ELR (cell line): ENCODE measurements around the gene ALG14.
"Not testable (repeated sequence)": the region's sequence is repeated elsewhere in the genome, so short reads cannot be mapped to it uniquely, and the experiment has no call there.

ENCODE experiments used
- DNase-seq: peaks from one replicate; pipeline ENCODE4 v3.0.0-alpha.2; 2015; ENCODE audit warnings: low read depth

Gene ALG14, protein sequence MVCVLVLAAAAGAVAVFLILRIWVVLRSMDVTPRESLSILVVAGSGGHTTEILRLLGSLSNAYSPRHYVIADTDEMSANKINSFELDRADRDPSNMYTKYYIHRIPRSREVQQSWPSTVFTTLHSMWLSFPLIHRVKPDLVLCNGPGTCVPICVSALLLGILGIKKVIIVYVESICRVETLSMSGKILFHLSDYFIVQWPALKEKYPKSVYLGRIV

DNA sequence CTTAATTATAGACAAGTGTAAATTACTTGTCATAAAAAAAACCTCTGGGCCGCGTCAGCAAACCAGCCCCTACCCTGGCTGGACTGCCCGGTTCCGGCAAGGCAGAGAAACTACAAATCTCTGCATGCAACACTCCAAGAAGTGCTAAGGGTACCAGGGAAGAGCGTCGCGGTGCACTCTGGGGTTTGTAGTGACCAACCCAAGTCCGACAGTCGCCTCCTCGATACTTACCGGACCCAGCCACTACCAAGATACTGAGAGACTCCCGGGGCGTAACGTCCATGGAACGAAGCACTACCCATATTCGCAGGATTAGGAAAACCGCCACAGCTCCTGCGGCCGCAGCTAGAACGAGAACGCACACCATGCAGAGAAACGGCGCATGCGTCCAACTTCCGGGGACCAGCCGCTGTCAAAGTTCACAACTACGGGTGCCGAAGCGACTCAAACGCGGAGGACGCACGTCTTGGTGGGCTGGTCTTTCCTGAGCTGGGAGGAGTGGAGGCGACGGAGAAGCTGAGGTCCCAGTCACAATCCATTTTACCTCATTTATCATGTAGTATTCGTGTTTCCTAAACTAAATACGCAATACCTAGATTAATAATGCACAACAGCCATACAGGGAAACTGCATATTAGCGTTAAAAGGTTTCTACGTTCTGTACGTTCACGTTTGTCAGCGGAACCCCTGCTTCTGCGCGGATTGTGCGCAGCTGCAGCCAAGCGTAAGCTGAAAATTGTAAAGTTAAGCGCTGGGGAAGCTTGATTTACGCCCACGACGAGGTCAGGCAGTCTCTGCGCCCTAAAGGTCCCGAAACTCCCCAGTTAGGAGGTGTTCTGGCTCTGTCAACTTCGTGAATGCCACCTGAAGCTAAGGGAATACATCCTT lies at the start of gene ALG14:
ALG14 (minus strand) TSS at position 420 of the 888 bp plus-strand sequence; CDS start at position 367, 53 bp downstream.
- DNase-seq, result peak; percentile 96

DNA sequence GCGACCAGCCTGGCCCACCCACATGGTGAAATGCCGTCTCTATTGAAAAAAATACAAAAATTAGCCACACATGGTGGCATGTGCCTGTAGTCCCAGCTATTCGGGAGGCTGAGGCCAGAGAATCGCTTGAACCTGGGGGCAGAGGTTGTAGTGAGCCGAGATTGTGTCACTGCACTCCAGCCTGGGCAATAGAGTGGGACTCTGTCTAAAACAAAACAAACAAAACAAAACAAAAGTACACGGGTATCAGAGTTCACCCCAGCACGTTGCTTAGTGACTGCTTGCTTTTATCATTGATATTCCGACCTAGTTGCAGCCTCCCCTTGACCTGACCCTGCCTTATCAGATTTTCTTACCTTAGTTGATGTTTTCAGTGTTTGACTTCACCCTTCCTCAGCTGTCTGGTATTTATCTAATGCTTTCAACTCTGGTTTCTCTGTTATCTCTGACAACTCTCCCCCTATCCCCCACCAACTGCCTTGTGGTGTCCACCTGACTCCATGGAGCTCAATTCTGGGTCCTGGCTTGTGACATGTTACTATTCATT lies 49.5 kb upstream of the ALG14 start:
- DNase-seq, result no peak

DNA sequence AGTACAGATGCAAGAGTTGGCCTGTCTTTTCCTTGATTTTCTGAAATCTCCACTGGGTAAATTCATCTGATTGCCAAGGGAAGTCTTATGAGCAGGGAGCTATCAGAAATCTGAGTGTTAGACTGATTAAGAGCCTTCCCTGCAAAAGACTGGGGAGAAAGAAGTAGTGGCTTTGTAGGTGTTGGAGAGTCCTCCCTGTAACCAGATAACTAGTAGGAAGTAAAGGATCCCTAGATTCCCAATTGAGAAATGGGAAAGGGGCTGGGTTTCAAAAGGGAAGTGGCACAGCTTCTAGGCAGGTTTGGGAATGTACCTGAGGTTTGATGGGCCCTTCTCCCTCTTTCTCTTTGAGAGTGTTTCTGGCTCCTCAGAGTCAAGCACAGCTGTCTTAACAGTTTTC lies 46.5 kb upstream of the ALG14 start:
- DNase-seq, result no peak

DNA sequence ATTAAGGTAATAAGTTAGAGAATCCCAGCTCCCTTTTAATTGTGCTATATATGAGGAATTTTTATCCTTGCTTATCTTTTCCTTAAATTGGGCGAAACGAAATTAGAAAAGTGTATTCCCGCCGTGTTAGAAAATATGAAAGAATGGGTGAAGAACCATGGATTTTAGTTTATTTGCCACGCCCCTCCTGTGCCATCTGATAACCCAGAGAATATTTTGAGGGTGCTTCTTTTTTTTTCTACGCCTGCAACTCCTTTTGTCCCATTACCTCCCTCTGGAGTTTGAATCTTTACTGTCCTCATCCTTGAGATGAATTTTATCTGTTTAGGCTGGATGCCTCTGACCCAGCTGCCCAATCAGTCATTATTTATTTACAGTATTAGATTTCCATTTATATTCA lies 46.0 kb upstream of the ALG14 start:
- DNase-seq, result no peak

DNA sequence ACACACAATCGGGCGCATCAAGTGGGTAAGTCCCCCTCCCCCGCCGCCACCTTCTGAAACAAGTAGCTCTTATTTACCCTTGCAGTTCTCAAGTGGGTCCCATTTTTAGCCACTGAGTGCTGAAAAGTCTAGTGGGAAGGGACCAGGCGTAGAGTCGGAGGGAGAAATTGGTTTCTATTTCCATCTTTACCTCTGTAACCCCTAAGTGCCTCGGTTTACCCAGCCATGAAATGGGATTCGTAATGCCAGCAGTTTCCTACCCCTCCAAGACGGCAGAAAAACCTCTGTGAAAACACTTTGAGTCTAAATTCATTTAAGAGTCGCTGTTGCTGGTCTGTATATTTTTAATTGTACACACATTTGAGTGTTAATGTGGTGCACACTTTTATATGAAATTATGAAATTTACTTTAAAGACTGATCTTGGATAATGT lies 45.3 kb upstream of the ALG14 start:
- no peak for DNase-seq

DNA sequence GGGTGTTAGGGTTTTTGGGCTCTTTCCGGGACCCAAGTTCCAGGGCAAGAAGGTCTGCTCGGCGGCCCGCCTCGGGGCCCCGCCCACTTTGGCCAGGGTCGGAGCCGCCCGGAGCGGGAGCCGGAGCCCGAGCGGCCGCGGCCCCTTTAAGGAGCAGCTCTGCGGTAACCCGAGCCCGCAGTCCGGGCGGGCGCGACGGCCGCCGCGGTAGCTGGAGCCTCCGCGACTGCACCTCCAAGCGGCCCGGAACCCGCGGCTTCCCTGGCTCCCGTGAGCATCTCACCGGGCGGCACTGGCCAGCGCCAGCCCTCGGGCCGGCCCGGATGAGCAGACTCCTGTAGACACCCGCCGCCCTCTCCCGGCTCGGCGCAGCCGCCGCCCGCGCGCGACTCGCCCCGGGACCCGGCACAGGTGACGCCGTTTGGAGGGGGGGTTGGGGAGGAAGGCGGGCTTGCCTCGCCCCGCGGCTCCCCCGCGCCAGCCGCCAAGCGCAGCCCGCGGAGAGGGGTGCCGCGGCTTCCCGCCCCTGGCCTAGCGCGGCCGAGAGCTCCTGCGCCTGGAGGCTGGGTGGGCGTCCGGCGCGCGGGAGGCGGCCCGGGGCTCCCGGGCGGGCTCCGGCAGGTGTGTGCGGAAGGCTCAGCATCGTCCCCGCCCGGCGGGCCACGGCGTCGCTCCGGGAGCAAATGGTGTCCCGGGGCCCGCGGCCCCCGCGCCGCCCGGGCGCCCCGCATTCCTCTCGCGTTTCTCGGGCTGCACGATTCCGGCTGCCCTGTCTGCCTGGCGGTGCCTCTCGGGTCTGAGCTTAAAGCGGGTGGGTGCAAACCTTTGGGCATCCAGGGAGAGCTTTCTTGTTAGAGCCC lies 44.7 kb upstream of the ALG14 start, which contains the start of gene TLCD4:
TLCD4 (plus strand) TSS at position 149 of the 860 bp plus-strand sequence. CDS start 26,547 bp downstream, outside the sequence.
- DNase-seq, result peak; percentile 60

DNA sequence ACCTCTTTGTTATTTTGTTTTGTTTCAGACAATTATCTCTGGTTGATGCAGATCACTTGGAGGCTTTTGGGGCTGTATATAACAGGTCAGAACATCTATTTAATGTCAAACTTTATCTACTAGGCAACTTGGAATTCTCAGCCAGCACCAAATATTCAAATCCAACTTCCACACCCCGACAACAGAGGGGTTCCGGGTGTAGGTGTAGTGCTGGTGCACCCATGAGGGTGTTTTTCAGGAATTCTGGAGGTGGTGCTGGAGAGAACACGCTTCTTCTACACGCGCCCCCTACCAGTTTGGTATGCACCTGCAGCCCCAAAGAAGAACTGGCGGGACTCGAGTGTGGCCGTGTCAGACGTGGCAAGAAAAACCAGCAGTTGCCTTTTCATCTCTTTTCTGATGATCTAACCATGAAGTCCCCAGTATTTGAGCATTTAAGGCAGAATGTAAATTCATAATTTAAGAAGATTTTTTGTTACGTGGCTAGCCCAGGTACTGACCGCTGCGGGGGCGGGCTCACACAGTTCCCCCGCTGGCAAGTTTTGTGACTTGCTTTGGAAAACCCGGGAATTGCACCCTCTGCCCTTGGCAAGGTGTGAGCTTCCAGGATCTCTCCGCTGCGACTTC lies 43.9 kb upstream of the ALG14 start:
- peak; percentile 74 for DNase-seq

DNA sequence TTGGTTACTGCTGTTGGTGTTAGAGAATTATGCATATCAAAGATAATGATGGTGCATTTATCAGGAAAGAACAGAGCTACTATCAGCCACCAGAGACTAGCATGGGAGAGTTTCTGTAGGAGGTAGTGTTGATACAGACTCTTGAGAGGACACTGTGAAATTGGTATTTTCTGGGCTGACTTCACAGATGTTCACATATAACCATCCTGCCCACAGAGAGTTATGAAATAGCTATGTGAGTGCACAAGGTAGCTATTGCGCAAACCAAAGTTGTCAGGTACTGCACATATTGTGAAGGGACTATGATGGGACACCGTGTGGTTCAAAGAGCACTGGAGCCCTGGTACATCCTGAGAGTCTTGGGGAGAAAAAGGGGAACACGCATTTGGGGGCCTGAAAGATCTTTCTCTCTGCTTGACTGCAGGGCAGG lies 43.0 kb upstream of the ALG14 start:
- no peak for DNase-seq

DNA sequence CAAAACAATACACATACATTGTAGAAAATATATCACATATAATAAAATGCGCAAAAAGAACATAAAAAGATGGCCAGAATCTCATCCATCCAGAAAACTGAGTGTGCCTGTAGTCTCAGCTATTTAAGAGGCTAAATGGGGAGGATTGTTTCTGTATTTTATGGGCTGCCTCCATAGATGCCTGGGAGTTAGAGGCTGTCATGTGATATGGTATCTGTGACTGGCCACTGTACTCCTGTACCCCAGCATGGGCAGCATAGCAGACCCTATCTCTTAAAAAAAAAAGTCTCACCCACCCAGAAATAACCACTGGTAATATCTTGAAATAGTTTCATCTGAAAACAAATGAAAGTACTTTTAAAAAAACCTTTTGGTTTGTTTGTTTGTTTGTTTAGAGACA lies 40.9 kb upstream of the ALG14 start:
- no peak for DNase-seq

DNA sequence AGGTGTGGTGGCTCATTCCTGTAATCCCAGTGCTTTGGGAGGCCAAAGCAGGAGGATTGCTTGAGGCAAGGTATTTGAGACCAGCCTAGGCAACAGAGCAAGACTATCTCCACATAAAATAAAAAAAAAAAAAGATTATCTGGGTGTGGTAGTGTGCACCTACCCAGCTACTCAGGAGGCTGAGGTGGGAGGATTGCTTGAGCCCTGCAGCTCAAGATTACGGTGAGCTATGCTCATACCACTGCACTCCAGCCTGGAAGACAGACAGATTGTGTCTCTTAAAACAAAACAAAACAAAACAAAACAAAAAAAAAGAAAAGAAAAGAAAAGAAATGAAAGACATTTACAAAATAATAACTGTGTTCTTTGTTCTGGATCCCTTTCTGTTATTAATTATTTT lies 38.3 kb upstream of the ALG14 start:
- DNase-seq, result no peak

DNA sequence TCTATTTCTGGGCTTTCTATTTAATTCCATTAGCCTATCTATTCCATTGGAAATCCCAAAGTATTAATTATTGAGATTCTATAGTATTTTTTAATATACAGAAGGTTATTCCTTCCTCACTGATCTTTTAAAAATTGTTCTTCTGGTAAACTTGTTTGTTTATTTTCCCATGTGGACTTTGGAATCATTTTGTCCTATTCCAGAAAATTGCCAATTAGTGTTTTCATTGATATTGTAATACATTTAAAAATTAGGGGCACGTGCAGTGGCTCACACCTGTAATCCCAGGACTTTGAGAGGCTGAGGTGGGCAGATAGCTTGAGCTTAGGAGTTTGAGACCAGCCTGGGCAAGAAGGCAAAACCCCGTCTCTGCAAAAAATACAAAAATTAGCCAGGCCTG lies 36.0 kb upstream of the ALG14 start:
- DNase-seq, result no peak

DNA sequence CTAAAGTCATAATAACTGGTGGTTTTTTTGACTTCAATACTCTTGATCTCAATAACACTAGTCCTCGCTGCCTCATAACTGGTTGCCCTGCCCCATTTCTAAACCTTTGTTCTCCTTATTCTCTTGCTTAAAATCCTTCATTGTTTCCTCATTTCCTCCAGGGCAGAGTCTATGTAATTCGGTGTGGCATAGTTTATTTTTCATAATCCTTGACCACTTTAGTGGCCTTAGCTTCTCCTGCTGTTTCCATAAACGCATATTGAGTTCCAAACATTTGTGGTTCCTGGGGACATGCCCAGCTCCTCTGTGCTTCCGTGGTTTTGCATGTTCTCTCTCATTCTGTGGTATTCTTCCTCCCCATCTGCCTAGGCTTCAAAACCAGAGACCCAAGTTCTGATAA lies 25.4 kb upstream of the ALG14 start:
- no peak for DNase-seq

DNA sequence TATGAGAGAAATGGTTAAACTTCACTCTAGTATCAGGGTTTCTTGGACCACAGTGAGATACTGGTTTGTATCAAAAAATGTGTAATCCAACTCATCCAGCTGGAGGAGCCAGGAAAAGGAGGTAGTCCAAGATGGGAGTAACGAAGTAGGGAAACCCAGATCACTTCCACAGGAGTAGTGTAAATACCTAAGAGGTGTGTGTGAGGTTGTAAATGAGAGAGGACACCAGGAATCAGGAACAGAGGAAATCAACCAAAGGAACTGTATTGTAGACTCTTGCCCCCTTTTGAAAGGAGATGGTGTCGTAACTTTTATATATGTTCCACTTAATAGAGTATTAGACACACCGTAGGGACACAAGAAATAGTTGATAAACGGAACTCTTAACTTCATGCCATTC lies 24.7 kb upstream of the ALG14 start:
- DNase-seq, result no peak

DNA sequence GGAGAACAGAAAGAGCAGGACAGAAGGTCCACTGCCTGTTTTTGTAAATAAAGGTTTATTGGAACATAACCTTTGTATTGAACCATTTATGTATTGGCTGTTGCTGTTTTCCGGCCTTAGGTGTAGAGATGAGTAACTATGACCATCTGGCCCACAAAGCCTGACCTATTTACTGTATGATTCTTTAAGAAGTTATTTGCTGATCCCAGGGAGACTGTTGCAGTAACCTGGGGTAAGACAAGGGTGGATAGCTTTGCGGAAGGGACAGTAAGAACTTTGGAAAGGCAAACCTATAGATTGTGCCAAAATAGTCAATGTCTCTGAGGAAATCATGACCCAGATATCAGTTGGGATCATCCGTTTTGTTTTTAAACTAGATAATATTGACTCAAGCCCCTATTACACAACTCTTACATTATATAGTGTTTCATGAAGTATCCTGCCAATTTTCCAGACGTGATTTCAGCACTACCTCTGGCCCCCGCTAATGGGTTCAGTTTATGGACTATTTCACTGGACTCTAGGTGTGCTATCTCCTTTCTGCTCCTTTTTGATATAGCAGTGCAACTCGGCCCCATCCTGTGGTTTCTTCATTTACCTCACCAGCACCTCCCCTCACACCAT lies 23.6 kb upstream of the ALG14 start:
- DNase-seq, result peak; percentile 42

DNA sequence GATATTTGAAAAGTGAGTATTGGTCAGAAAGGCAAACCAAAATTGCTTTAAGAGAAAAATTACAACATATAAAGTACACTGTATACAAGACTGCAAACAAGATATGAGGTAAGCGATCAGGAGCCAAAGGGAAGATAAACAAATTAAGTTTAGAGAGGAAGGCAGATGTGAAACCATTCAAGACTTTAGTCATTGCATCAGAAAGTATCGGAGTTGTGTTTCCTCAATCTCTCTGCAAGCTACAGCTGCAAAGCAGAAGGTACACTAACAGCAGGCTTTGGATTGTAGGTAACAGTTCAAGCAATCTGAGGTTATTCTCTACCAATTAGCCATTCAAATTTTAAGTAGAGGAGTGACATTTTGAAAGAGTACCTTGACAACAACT lies 23.1 kb upstream of the ALG14 start:
- no peak for DNase-seq

DNA sequence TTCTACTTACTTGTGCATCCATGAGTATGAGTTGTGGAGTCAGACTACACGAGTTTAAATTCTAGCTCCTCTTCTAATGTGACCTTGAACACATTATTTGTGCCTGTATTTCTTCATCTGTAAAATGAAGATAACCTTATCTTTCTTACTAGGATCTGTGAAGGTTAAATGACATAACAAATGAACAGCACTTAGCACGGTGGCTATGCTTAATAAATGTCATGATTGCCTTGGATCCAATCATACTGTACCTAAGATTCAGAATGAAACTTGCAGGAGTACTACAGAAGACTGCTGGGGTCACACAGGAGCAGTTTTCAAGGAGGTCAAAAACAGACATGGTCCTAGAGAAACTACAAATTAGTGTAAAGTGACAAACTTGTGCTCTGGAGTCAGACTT lies 22.2 kb upstream of the ALG14 start:
- no peak for DNase-seq

DNA sequence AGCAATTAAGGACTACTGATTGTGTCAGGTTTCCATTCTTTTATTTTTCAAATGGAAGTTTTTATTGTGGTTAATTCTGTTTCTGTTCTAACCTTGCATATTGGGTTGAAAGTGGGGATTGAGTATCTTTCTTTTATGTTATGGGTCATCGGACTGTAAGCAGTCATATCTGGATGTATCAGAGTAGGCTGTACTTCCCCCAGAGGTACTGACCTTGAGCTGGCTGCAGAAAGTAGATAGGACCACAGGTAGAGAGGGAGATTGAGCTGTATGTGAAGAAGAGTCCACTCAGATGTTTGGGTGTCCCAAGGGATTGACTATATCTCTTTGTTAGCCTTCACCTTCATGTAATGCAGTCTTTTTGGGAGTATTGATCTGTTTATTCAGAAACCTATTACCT lies 20.5 kb upstream of the ALG14 start:
- DNase-seq, result no peak

DNA sequence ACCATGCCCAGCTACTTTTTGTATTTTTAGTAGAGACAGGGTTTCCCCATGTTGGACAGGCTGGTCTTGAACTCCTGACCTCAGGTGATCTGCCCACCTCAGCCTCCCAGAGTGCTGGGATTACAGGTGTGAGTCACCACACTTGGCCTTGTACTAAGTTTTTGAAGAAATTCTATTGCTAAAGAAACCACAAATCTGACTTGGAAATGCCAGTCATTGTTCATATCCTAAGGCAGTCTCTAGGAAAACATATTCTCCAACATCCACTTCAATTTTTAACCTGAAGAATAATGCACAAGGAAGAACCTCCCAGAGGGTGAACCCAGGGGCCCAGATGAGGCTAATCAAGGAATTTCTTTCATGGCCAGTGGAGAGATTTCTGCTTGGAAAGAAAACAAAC lies 20.1 kb upstream of the ALG14 start:
- DNase-seq, result peak; percentile 39

DNA sequence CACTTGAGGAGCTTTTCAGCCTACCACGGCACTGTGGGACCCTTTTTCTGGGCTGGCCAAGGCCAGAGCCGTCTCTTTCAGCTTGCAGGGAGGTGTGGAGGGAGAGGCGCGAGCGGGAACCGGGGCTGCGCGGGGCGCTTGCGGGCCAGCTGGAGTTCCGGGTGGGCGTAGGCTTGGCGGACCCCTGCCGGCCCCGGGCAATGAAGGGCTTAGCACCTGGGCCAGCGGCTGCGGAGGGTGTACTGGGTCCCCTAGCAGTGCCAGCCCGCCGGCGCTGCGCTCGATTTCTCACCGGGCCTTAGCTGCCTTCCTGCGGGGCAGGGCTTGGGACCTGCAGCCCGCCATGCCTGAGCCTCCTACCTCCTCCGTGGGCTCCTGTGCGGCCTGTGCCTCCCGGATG lies 18.5 kb upstream of the ALG14 start:
- DNase-seq, result not testable (repeated sequence)

DNA sequence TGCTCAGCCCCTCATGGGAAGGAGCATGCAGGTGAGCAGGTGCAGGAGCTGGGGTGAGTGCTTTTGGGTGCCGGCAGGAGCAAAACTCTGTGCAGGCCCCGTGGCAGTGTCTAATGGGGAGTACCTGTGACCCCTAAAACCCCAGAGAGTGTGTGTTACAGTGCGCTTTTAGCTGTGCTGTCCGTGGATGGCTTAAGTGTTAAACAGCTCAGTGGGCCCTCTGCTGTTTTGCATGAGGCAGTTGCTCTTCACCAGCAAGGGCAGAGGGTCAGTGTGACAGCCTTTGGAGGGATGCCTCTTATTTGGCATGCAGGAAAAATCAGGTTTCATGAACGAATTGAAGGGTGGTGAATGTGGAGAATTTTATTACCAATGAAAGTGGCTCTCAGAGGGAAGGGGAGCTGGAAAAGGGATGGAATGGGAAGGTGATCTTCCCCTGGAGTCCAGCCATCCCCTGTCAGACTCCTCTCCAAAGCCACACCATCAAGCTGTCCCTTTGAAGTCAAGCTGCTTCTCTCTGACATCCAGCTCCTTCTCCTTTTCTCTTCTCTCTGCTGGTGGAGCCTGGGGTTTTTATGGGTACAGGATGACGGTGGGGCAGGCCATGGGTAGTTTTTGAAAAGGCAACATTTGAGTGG lies 17.0 kb upstream of the ALG14 start:
- no peak for DNase-seq

DNA sequence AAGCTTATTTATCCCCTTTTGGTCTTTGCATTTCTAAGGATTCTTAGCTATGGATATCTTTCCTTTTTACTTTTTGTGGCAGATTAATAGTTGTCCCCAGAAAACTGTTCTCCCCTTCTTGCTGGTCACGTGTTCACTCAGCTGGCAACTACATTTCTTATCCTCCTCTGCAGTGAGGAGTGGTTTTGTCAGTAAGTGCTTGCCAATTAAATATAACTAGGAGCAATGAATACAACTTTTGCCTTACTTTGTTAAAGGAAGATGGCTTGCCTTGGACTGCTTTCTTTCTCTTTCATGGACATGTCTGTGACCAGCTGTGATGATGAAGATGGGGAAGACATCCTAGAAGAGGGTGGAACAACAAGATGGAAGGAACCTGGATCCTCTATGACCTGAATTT lies 15.6 kb upstream of the ALG14 start:
- DNase-seq, result no peak
